Esophagus muscularis mucosa (tissue), 4 donors: ENCODE data around the gene FAM47E. TPM values are rescaled to one million over a fixed set of nuclear protein-coding genes. Genes with fewer than 3 reads are reported as not detected.

ENCODE experiments used
- DNase-seq: peaks from one replicate; pipeline ENCODE4 v3.0.0-alpha.2; 2017; ENCODE audit errors: extremely low spot score
- H3K27ac ChIP-seq, 4 donors: fragments of 200-600 bp; sonication (generic); replicated peaks in 1 of 4; 1 replicate in 3 of 4; 2 replicates in 1 of 4; pipeline ENCODE4 v1.5.1; 2016 to 2019; ENCODE audit warnings: mild to moderate bottlenecking in 1 of 4
- H3K27me3 ChIP-seq, 4 donors: fragments of 200-600 bp; sonication (generic); one replicate each; pipeline versions ENCODE4 v1.5.1 to v1.6.0; 2016 to 2019
- H3K36me3 ChIP-seq, 4 donors: fragments of 200-600 bp; sonication (generic); one replicate each; pipeline ENCODE4 v1.5.1; 2016 to 2019
- H3K4me1 ChIP-seq, 4 donors: fragments of 200-600 bp; sonication (generic); one replicate each; pipeline ENCODE4 v1.5.1; 2016 to 2019
- H3K4me3 ChIP-seq, 4 donors: fragments of 200-600 bp; sonication (generic); 1 replicate in 2 of 4; 2 replicates in 2 of 4; pipeline ENCODE4 v1.5.1; 2016 to 2019; ENCODE audit warnings: mild to moderate bottlenecking in 4 of 4, moderate library complexity in 1 of 4
- H3K9me3 ChIP-seq, 4 donors: fragments of 200-600 bp; sonication (generic); 1 replicate in 3 of 4; 2 replicates in 1 of 4; pipeline ENCODE4 v1.5.1; 2016 to 2019
- CTCF ChIP-seq, 3 experiments: fragments of 200-600 bp in 2 of 3; fragments of 450-650 bp in 1 of 3; sonication (generic) in 2 of 3; IDR thresholded peaks; one replicate each; pipeline ENCODE4 v1.5.1; 2017 to 2019; ENCODE audit warnings: antibody characterized with exemption in 3 of 3, mild to moderate bottlenecking in 2 of 3, moderate library complexity in 1 of 3
- EP300 ChIP-seq: sonication (generic); formaldehyde crosslinking; IDR thresholded peaks from one replicate; pipeline ENCODE4 v1.6.1; 2017; ENCODE audit warnings: antibody characterized with exemption
- POLR2A ChIP-seq: fragments of 450-650 bp; IDR thresholded peaks from one replicate; pipeline ENCODE4 v1.6.1; 2017; ENCODE audit warnings: antibody characterized with exemption, moderate library complexity, mild to moderate bottlenecking, low read depth
- POLR2AphosphoS5 ChIP-seq, 2 donors: sonication (generic); formaldehyde crosslinking; IDR thresholded peaks; one replicate each; pipeline ENCODE4 v1.6.1; 2017; ENCODE audit warnings: antibody characterized with exemption in 2 of 2
- WGBS: methylation state at CpG from one replicate; pipeline ENCODE4 v1.1.5; 2018; 5-methylcytosine and 5-hydroxymethylcytosine counted together
- intact Hi-C: fragments of 100-400 bp; cut with DNase I; formaldehyde crosslinking; loops from one replicate; pipeline ENCODE4 v1.15.1; 2023
- total RNA-seq, 4 donors: library from RNA; depleted of rRNA; stranded (reverse); fragments of >200 nt; gene quantifications; one replicate each; pipeline versions ENCODE4 v1.1.0 to v1.2.1, GENCODE V29; 2016

Gene FAM47E
- total RNA-seq, 4 donors from 2014 or later, result 2.0 to 2.2 (median 2.1) TPM

GRCh38 chr4:76307660-76308014 is 56.1 kb downstream of the FAM47E start:
- 28% methylated on average over 4 of the region's 4 CpGs for WGBS
- Histone ChIP-seq H3K36me3 (peaks cover 0 to 17% (median 8%) of the 10 kb centered on the region in 4 donors), H3K4me1 (peaks cover 22 to 53% (median 45%) of the 10 kb centered on the region in 4 donors), H3K27ac (peak overlapping the region; percentile 88 to 90 (median 90)), H3K4me3 (peak overlapping the region; percentile 63 to 95 (median 73)), H3K27me3 (no peaks in the 10 kb centered on the region), H3K9me3 (no peaks in the 10 kb centered on the region)
- no peak for TF ChIP-seq POLR2A
- TF ChIP-seq POLR2AphosphoS5 (IDR thresholded peaks at IDR 0.05), result no peak
- TF ChIP-seq CTCF (IDR thresholded peaks at IDR 0.05), result no peak
- no peak for TF ChIP-seq EP300
- no peak for DNase-seq
- intact Hi-C loops, result loop anchor here (5.0 kb wide), 3 partner anchors 55 to 130 kb away; partner anchors contain the start of genes CCDC158 and FAM47E

- Histone ChIP-seq H3K36me3 (peaks cover 0 to 17% (median 8%) of the 10 kb centered on the region in 4 donors), H3K27me3 (no peaks in the 10 kb centered on the region), H3K27ac (peak overlapping the region in 3 of 4 donors; percentile 48 to 90 (median 89)), H3K9me3 (no peaks in the 10 kb centered on the region), H3K4me1 (peaks cover 22 to 53% (median 45%) of the 10 kb centered on the region in 4 donors), H3K4me3 (peak overlapping the region in 2 of 4 donors; percentile 64 to 95)
- TF ChIP-seq EP300, result no peak
- no peak for TF ChIP-seq POLR2A
- TF ChIP-seq POLR2AphosphoS5 (IDR thresholded peaks at IDR 0.05), result no peak
- no peak for TF ChIP-seq CTCF (IDR thresholded peaks at IDR 0.05)
- 45% methylated on average over 6 of the region's 6 CpGs for WGBS
- no peak for DNase-seq
- intact Hi-C loops, result loop anchor here (5.0 kb wide), 3 partner anchors 56 to 131 kb away; partner anchors contain the start of genes CCDC158 and FAM47E
Measured at GRCh38 chr4:76308548-76308947, 57.0 kb downstream of the FAM47E start.

- WGBS, result 81% methylated on average over 3 of the region's 3 CpGs
- H3K36me3 ChIP-seq, result peaks cover 0 to 17% (median 8%) of the 10 kb centered on the region in 4 donors
- no peak for DNase-seq
- intact Hi-C loops, result loop anchor here (5.0 kb wide), 3 partner anchors 58 to 133 kb away; partner anchors contain the start of genes CCDC158 and FAM47E
- no peak overlapping the region for H3K27ac ChIP-seq
- peaks cover 21 to 48% (median 40%) of the 10 kb centered on the region in 4 donors for H3K4me1 ChIP-seq
- H3K27me3 ChIP-seq, result no peaks in the 10 kb centered on the region
- H3K9me3 ChIP-seq, result no peaks in the 10 kb centered on the region
- TF ChIP-seq EP300 (no peak), POLR2A (no peak), POLR2AphosphoS5 (IDR thresholded peaks at IDR 0.05) (no peak), CTCF (IDR thresholded peaks at IDR 0.05) (no peak)
- H3K4me3 ChIP-seq, result no peak overlapping the region
Measured at GRCh38 chr4:76309939-76310550, 58.5 kb downstream of the FAM47E start.

GRCh38 chr4:76310683-76311082 is 59.2 kb downstream of the FAM47E start:
- H3K27me3 ChIP-seq, result no peaks in the 10 kb centered on the region
- intact Hi-C loops, result no loop called here
- peaks cover 0 to 17% (median 8%) of the 10 kb centered on the region in 4 donors for H3K36me3 ChIP-seq
- no peak for DNase-seq
- TF ChIP-seq POLR2AphosphoS5 (IDR thresholded peaks at IDR 0.05) (no peak), CTCF (IDR thresholded peaks at IDR 0.05) (no peak), POLR2A (no peak), EP300 (no peak)
- H3K4me1 ChIP-seq, result peaks cover 14 to 42% (median 33%) of the 10 kb centered on the region in 4 donors
- H3K4me3 ChIP-seq, result no peak overlapping the region
- 77% methylated on average over 4 of the region's 4 CpGs for WGBS
- no peak overlapping the region for H3K27ac ChIP-seq
- H3K9me3 ChIP-seq, result no peaks in the 10 kb centered on the region
